Measurements from ENCODE around the gene ANXA4.
"Not testable (repeated sequence)": the region's sequence is repeated elsewhere in the genome, so short reads cannot be mapped to it uniquely, and the experiment has no call there.

- not testable (repeated sequence) for TF ChIP-seq CTCF (IDR thresholded peaks at IDR 0.05); RFX5 (IDR thresholded peaks at IDR 0.05; ENCODE audit: low read length); TEAD4 (IDR thresholded peaks at IDR 0.05; ENCODE audit: borderline replicate concordance, insufficient read depth); USF1 (IDR thresholded peaks at IDR 0.05; ENCODE audit: borderline replicate concordance, low read depth); SMC3 (IDR thresholded peaks at IDR 0.05; ENCODE audit: low read depth, low read length)
Measured at GRCh38 chr2:69802781-69803367, 60.9 kb downstream of the ANXA4 start.

Measured in SK-N-SH (cell line).